Stimulated activated CD4-positive, alpha-beta T cell treated with anti-CD3 and anti-CD28 coated beads, Interleukin-4, amount 100 ng/mL, for 4 hours (primary cell): ENCODE data around the gene TMEM107.

Source experiments
- DNase-seq, 2 experiments: peaks; one replicate each; pipeline ENCODE4 v3.0.0-alpha.2; 2020

The TMEM107 gene

DNA sequence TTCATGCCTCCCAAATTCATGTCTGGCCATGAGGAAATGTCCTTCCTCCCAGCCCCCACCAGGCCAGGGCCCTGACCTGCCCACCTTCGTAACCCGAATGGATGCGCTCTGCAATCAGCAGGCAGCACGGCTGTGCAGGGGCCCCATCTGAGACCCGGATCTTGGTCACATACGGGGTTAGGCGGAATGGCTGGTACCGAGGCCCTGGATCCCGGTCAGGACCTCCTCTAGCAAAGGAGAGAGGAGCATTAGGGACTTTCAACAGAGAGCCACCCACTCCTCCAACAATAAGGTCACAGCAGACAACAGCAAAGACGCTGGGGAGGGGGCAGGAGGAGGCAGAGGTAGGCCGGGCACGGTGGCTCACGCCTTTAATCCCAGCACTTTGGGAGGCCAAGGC, 27.6 kb downstream of the TMEM107 start:
- DNase-seq = no peak

DNA sequence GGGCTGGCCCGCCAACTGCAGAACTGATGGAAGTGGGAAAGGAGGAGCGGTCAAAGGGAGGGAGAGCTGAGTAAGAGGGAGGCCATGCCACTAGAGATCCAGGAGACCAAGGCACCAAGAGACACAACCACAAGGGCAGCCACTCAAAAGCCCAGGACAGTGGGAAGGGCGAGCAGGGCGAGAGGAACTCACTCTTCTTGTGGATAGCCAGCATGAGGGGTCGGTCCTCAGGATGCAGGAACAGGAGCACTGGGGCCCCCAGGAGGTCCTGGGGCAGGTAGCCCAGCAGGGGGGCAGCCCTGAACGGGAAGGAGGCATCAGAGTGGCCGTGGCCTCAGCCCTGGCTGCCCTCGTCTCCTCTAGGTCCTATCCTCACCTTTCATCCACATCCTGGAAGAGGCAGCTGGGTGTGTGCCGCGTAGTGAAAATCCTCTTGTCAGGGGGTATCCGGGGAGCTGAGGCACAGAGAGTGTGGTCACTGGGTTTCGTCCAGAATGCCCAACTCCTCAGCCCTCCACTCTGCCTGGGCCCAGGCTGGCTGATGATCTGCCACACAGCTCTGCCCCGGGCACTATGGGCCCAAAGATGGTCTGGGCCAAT, 28.3 kb downstream of the TMEM107 start:
- no peak for DNase-seq

DNA sequence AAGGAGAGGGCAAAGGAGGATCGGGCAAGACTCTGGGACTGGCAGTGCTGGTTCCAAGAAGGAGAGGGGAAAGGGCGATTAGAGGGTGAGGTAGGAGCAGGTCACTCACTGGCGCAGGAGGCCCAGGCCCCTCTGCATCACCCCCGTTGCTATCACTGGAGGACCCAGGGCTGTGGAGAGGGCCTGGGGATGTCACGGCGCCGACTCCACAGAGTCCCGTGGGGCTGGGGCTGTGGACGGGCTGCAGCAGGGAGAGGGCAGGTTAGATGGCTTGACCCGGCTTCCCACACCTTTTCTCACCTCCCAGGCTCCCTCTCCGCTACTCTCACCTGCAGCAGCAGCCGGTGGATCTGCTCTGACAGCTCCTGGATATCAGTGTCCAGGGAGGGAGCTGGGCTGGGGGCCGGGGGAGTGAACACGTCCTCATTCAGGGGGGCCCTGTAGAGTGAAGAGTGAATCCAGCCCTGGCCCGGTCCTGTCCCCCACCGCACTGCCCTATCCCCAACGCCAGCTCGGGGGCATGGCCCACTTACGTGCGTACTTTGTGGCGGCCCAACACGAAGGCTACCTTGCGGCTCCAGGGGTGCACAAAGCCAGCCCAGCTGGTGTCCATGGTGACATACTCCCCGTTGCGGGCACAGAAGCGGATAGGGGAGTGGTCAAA, 28.9 kb downstream of the TMEM107 start:
- DNase-seq = no peak

DNA sequence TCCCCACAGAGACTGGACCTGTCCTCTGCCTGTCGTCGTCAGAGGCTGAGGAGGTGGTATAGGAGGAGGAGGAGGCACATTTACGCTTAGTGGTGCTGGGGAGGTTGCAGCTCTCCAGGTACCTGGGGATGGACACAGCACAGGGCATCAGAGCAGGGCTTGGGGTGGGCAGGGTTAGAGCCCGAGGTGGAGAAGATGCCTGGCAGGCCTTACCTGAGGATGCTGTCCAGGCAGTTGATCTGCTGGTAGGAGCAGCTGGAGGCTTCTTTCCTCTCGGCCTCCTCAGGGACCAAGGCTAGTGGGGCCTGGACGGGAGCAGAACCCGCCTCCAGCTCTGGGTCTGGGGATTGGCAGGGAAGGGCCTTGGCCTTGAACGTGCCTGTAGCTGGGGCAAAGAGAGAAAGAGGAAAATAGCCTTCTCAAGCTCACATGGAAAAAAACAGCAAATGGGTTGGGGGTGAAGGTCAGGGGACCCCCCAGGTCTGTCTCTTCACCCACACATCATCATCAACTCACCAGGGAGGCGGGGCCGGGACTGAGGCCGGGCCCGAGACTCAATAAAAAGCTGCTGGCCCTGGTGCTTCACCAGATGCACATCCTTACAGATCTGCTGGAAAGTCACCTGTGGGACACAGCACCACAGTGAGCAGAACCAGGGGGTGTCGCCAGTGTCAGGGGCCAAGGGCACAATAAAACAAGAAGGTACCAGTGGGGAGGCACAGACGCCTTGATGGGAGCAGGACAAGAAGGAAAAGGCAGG, 29.6 kb downstream of the TMEM107 start:
- no peak for DNase-seq

DNA sequence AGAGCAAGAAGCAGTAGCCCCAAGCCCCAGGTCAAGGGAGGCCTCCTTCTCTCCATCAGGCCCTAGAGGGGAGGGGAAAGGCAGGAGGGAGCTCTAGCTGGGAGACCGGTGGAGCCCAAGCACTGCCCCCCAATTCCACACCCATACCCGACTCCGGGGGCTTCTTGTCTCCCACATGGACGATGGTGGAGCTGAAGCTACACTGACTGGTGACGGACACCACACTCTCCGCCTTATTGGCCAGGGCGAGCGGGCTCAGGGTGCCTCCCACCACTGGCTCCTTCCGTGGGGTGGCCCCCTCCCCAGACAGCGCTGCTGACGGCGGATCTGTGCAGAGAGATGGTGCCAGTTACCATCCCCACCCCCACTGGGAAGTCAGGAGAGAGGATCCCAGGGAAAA, 30.4 kb downstream of the TMEM107 start:
- DNase-seq = no peak

DNA sequence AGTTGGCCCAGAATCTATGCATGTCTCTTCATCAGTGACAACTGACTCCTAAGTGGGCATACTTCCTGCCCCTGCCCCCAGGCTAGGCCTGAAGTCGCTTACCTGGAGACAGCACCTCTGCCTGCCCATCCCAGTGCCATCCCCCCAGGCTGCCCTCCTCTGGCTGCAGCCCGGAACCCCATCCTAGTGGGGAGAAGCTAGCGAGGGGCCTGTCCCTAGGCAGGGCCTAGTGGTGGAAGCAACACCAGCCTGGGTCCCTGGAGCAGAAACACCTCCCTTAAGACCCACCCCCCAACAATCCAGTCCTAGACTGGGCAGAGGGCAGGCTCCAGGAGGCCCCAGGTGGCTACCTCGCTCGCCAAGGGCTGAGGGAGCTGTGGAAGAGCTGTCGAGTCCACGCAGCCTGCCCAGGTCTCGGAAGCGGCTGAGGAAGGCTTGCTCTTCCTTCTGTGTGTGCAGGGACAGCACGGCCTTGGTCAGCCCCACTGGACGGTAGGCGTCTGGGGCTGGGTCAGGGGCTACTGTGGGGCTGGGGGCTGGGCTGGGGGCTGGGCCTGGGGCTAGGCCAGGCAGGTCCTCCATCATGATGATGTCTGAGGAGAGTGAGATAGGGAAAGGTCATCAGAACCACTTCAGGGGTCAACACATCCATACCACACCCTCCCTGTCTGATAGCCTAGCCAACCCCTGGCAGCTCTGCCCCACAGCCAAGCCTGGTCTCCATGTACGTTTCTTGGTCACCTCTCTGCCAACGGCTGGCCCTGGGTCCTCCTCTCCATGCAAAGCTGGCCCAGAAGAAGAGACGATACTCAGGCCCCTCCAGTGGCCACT, 31.6 kb downstream of the TMEM107 start:
- no peak for DNase-seq

DNA sequence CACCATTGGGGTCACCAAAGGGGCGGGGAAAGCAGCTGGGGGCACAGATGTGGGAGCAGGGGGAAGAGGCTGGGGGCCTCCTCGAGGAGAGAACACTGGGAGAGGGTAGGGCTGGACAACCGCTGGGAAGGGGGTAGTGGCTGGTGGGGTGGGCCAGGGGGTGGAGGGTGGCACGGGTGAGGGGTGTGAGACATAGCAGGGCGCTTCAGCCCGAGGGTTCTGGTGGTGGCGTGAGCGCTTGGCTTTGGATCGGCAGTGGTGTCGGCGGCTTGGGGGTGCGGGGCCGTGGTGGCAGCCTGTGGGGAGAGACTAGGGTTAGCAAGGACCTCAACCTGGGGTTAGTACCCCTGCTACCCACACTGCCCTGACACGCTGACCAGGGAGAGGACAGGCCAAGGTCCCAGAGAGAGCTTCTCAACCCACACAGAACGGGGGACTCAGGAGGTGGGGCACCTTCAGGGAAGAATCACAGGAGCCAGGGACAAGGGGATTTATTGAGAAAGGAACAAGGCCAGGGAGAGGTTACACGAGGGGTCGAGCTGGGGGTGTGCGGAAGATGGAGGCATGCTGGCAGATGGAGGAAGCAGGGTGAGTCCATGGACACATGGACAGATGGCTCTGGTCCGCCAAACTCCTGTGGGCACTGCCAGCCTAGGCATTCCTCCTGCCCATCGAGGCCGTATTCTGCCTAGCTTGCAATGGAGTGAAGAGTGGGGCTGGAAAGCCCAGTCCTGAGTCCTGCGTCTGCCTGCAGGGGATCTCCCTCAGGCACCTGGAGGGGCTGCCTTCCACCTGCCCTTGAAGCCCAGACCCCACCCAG, 32.4 kb downstream of the TMEM107 start:
- DNase-seq = no peak

DNA sequence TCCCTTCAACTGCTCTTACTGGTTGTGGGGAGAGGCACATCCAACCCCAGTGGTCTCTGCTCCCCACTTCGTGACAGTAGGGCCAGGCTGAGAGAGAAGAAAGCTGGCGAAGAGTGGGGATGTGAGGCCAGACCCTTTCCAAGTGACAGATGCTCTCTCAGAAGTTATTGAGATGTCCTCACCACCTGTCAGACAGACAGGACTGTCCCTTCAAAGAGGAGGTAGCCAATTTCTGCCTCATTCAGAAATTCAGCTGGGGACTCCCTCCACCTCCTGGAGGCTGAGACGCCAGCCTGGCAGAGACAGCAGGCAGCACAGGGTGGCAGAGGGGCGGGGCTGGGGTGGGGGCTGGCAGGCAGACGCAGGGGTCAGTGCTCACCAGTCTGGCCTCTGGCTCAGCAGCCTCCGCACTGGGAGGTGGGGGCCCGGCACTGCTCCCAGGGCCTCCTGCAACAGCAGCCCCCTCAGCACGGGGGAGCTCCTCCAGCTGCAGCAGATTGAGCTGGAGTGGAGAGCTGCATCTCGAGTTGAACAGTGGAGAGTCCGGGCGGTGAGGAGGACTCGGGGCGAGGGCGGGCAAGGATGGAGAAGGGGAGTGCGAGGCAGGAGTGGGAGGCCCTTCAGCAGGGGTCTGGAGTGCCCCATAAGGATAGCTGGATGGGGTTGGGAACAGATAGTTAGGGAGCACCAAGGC, 33.1 kb downstream of the TMEM107 start:
- no peak for DNase-seq

DNA sequence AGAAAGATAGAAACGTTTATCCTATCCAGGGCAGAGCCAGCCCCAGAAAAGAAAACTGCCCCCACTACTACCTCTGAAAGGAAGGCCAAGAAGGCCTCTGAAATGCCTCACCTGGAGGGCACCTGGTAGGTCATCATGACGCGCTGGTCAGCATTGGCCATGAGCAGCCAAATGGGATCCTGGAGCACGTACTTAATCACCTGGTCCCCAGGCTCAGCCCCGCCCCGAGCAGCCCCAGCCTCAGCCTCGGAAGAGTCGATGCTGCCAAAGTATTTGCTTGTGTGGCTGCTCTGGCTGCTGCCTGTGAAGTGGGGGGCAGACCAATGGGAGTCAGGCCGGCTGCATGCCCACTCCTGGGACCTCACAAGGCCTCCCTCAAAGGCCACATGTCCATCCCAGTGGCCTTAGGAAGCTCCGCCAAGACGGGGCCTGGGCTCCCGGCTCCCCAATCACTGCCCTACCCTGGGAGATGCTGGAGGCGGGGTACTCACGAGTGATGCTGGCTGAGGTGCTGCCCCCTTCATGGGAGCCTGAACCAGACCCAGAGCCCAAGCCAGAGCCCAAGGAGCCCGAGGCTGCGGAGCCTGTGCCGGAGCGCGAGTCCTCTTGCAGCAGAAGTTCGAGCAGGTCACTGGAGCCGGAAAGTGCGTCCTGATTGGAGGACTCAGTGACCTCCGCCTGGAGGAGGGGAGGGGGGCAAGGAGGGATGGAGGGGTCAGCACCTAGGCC, 33.9 kb downstream of the TMEM107 start:
- DNase-seq = no peak

DNA sequence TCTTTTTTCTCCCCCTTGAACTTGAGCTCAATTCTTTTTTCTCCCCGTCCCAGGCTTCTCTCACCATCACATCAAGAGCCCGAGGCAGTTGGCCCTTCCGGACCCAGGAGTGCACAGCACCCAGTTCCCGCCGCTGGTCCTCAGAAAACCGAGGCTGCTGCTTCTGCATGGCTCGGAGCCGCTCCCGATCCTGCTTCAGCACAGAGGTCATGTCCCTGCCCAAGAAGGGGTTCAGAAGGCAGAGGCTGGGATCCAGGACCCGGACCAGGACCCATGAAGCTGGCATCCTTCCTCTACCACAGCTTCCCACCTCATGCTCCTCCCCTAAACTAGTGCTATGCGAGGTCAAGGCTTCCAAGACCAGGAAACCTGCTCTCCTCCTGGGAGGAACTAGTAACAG, 34.4 kb downstream of the TMEM107 start:
- no peak for DNase-seq

DNA sequence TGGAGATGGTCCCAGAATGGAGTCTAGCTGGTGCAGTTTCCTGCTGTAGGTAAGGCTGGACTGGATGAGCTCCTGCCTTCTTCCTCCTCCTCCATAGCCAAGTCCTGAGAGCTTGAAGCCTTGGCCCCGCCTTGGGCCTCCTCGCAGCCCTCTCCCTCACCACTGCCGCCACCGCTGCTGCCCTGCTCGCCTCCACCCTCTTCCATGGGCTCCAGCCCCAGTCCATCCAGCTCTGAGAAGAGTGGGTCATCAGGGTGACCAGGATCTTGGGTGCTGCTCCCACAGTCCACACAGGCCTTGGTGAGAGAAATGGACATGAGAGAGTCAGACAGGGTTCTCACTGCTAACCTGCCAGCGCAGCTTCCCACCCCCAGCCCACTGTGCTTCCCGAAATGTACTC, 35.1 kb downstream of the TMEM107 start:
- DNase-seq = no peak

DNA sequence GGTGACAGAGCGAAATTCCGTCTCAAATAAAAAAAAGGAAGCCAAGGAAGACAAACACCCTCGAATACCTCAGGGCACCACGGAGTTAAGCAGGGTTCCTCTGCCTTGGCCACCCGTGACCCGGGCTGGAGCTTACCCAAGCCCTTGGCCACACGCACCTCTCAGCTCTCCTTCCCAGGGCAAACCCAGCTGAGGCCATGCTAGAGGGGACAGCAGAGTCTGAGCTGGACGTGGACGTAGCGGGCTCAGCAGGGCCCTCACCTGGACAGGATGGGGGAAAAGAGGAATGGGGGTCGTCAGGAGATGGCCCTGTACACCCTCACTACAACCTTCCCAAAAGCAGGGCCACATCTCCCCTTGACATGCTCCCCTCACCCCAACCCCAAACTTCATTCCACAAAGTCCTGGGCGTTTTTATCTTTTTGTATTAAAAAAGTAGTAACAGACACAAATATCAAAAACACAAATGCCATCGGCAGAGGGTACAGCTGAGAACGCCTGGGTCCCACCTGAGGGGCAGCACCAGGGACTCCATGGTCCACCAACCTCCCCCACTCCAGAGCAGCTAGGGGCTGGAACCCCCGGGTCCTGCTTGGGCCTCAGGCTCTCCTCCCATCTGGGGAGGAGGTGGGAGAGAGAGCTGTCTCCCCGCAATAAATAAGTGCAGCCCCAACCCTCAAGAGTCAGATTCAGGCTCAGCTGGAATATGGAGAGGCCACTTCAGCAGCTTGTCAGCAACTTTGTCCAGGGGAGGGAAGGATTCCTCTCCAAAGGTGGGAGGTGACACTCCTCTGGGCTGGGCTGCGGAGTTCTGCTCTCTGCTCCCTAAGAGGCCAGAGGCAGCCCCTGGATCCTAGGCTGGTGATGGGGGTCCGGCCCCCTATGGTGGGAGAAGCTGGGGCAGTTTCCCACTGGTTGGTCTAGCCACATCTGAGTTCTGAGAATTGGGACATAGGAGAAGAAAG, 35.8 kb downstream of the TMEM107 start:
- DNase-seq = no peak

DNA sequence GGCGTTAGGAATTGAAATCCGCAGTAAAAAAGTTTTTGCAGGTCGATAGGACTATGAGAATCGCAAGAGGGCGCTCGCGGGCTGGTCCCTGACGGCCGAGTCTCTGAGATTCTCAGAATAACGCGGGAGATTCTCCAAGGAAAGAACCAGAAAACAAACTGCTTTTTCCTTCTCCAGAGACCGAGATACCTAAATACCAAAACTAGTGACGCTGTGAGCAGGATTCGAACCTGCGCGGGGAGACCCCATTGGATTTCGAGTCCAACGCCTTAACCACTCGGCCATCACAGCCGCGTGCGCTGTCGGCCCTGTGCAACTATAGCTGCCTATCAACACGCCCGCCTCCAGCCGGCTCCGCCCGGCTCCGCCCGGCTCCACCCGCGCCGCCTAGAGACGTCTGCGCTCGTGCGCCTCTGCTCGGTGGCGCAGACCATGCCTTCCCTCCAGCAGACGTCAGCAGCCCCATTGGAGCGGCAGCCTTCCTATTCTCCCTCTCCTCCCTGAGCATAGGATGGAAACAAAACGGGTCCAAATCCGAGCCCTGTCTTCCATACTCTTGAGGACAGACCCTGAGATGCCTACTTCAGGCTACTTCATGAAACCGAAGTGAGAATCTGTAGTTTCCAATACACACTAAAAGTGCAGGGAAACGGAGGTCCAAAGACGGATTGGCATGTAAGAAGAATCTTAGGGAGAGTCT, 37.4 kb downstream of the TMEM107 start:
- DNase-seq = peak; percentile 93 to 96

DNA sequence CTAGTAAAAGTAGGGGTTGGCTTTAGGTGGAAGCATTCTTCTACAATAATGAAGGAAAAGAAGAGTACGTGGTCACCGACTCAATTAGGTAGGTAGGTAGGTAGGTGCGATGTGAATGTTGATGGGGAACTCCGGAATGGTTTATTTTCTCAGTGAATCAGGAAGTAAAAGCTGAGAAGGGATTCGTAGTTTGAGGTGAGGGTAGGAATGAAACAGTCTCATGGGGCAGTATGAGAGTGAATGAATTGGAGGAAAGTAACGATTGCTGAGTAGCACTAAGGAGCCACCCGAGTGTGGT, 37.9 kb downstream of the TMEM107 start:
- no peak for DNase-seq

DNA sequence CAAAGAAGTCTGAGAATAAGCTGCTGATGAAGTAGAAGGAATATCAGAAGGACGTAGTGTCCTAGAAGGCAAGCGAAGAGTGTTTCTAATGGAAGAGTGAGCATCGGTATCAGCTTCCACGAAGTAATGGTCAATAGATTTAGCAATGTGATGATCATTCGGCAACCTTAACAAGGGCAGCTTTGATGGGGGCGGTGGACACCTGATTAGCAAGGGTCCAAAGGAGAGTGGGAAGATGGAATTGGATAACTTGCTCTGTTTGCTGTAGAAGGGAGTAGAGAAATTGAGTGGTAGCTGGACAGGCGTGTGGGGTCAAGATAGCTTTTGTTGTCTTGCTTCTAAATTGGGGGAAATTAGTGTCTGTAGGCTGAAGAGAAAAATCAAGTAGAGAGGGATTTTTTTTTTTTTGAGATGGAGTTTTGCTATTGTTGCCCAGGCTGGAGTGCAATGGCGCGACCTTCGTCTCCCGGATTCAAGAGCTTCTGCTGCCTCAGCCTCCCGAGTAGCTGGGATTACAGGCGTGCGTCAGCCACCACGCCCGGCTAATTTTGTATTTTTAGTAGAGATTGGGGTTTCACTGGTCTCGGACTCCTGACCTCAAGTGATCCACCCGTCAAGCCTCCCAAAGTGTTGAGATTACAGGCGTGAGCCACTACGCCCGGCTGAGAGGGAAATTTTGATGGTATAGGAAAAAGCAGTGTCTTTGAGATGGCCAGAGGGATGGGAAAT, 38.4 kb downstream of the TMEM107 start:
- no peak for DNase-seq

DNA sequence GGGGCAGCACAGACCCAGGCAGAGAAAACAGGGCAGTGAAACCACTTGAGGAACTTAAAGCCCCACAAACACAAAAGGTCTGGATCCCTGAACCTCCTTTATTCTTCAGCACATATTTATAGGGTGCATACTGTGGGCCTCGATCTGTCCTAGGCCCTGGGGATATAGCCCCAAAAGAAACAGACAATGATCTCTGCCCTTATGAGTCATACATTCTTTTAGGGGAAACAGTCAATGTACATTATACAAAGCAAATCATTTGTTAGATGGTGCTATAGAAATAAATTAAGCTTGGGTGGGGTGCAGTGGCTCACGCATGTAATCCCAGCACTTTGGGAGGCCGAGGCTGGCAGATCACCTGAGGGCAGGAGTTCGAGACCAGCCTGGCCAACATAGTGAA, 42.2 kb downstream of the TMEM107 start:
- no peak for DNase-seq

DNA sequence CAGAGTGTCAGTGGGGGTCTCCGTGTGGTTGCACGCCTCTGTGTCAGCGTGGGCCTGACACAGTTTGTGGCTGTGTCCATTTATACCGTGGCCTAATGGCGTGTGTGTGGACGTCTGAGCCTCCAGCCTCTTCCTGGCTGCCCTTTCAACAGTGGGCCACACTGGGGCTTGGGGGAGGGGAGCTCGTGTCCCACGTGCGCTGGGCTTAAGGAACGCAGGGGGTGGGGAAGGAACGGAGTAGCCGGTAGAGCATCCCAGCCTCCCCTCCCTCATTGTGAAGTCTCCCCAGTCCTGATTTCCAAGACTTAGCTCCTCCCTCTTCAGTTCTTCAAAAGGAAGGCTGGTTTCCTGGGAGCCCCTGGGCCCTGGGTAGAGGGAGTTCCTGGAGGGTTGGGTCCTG, 42.8 kb downstream of the TMEM107 start:
- DNase-seq = no peak

DNA sequence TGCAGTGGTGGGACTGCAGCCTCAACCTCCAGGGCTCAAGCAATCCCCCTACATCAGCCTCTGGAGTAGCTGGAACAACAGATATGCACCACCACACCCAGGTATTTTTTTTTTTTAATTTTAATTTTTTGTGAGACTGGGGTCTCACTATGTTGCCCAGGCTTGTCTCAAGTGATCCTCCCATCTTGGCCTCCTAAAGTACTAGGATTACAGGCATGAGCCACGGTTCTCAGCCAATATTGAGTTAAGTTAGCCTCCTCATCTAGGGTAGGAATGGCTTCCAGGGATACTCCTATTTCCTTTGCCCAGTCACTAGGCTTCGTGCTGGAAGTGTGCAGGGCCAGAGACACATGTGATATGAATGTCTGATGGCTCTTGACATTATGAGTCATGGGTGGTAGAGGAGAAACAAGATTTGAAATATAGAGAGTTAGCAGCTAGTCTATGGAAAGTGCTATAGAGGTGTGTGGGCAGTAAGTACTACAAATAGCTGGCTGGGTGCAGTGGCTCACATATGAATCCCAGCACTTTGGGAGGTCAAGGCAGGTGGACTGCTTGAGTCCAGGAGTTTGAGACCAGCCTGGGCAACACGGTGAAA, 44.2 kb downstream of the TMEM107 start:
- no peak for DNase-seq
